ENCODE data around the gene SUMF2.
"Not testable (repeated sequence)": the region's sequence is repeated elsewhere in the genome, so short reads cannot be mapped to it uniquely, and the experiment has no call there.

The SUMF2 gene

GRCh38 chr7:56063882-56064625 is at the start of gene SUMF2:
SUMF2 (plus strand) TSS chr7:56064286; CDS start chr7:56064312, 26 bp downstream.
- peak; percentile 98 for DNase-seq

GRCh38 chr7:56017015-56017414 is 47.1 kb upstream of the SUMF2 start:
- DNase-seq = not testable (repeated sequence)

GRCh38 chr7:56019501-56019900 is 44.6 kb upstream of the SUMF2 start:
- no peak for DNase-seq

- no peak for DNase-seq
These were observed 40.6 kb upstream of the SUMF2 start for GRCh38 chr7:56023500-56023899.

- DNase-seq = no peak
These were observed 37.5 kb upstream of the SUMF2 start for GRCh38 chr7:56026538-56026937.

GRCh38 chr7:56028942-56029630 is 35.0 kb upstream of the SUMF2 start:
- no peak for DNase-seq

GRCh38 chr7:56030340-56030739 is 33.7 kb upstream of the SUMF2 start:
- DNase-seq = no peak

- not testable (repeated sequence) for DNase-seq
These were observed 32.5 kb upstream of the SUMF2 start for GRCh38 chr7:56031556-56031955.

- not testable (repeated sequence) for DNase-seq
These were observed 31.5 kb upstream of the SUMF2 start for GRCh38 chr7:56032578-56032977.

GRCh38 chr7:56033671-56034432 is 30.2 kb upstream of the SUMF2 start:
- DNase-seq = peak; percentile 98

- DNase-seq = no peak
These were observed 23.4 kb upstream of the SUMF2 start for GRCh38 chr7:56040730-56041129.

GRCh38 chr7:56045758-56046157 is 18.3 kb upstream of the SUMF2 start:
- DNase-seq = not testable (repeated sequence)

- no peak for DNase-seq
These were observed 17.2 kb upstream of the SUMF2 start for GRCh38 chr7:56046721-56047445.

GRCh38 chr7:56047446-56048116 is 16.5 kb upstream of the SUMF2 start:
- not testable (repeated sequence) for DNase-seq

GRCh38 chr7:56048245-56048644 is 15.8 kb upstream of the SUMF2 start:
- DNase-seq = no peak

GRCh38 chr7:56048763-56049162 is 15.3 kb upstream of the SUMF2 start:
- peak; percentile 80 for DNase-seq

GRCh38 chr7:56051053-56051338 is 13.1 kb upstream of the SUMF2 start:
- DNase-seq = no peak

GRCh38 chr7:56051339-56052191 is 12.5 kb upstream of the SUMF2 start, which contains the start of the genes CCT6A and PSPH:
CCT6A (plus strand) TSS chr7:56051765; CDS start chr7:56051849, 84 bp downstream.
PSPH (minus strand) TSS chr7:56051444; CDS start chr7:56021212, 30,232 bp downstream.
- peak; percentile 99 for DNase-seq

GRCh38 chr7:56053379-56053778 is 10.7 kb upstream of the SUMF2 start:
- DNase-seq = no peak

- DNase-seq = no peak
These were observed 10.1 kb upstream of the SUMF2 start for GRCh38 chr7:56053993-56054392.

GRCh38 chr7:56062382-56062781 is 1.7 kb upstream of the SUMF2 start:
- DNase-seq = no peak
